GM12801 (cell line): Measurements from ENCODE around the gene ADGRV1.

Source experiments
- CTCF ChIP-seq: IDR thresholded peaks from one replicate; pipeline ENCODE4 v1.5.1; 2011; ENCODE audit warnings: control low read depth; ENCODE audit not compliant: insufficient read length; ENCODE audit errors: extremely low read depth

ADGRV1 gene

GRCh38 chr5:91090995-91091394 is 532.4 kb downstream of the ADGRV1 start:
- TF ChIP-seq CTCF, result no peak

- TF ChIP-seq CTCF, result no peak
These were observed 533.1 kb downstream of the ADGRV1 start for GRCh38 chr5:91091471-91092234.

GRCh38 chr5:91092859-91093783 is 534.5 kb downstream of the ADGRV1 start:
- no peak for TF ChIP-seq CTCF

GRCh38 chr5:91095313-91095712 is 536.7 kb downstream of the ADGRV1 start:
- no peak for TF ChIP-seq CTCF

GRCh38 chr5:91095786-91096385 is 537.3 kb downstream of the ADGRV1 start:
- TF ChIP-seq CTCF, result no peak

- TF ChIP-seq CTCF, result no peak
These were observed 539.9 kb downstream of the ADGRV1 start for GRCh38 chr5:91098541-91098940.
